HG03575 (cell line): ENCODE data around the gene HOXD4.

Experiments used
- ATAC-seq: cut with Tn5 transposase; IDR thresholded peaks from one replicate; pipeline ENCODE4 v1.9.1; 2021; ENCODE audit not compliant: unreplicated experiment, insufficient number of reproducible peaks, low FRiP score; ENCODE audit errors: extremely low read depth

HOXD4 gene

DNA sequence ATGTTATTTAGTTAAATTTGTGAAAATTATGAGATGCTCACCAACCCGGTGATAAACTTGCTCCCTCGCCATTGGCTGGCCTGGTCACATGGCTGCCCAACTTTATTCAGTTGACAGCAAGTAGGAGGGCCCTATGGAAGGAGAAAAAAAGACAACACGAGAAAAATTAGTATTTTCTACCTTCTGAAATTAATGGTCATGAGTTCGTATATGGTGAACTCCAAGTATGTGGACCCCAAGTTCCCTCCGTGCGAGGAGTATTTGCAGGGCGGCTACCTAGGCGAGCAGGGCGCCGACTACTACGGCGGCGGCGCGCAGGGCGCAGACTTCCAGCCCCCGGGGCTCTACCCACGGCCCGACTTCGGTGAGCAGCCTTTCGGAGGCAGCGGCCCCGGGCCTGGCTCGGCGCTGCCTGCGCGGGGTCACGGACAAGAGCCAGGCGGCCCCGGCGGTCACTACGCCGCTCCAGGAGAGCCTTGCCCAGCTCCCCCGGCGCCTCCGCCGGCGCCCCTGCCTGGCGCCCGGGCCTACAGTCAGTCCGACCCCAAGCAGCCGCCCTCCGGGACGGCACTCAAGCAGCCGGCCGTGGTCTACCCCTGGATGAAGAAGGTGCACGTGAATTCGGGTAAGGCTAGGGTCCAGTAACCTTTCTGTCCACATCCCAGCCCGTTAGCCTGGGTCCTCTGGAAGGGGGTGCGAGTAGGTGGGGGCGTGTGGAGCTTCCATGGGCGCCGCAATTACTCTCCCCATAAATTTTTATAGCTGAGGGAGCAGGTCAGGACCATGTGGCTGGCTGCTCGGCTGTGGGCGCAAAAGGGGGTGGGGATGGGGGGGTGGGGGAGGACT lies at the start of gene HOXD4:
Gene HOXD4 (plus strand): TSS at position 109 of the 846 bp plus-strand sequence. CDS start 84 bp downstream, at position 193.
- ATAC-seq = no peak

GRCh38 chr2:176101842-176102241 lies 49.5 kb upstream of the HOXD4 start:
- ATAC-seq = no peak

GRCh38 chr2:176102309-176102866 lies 49.0 kb upstream of the HOXD4 start:
- no peak for ATAC-seq

GRCh38 chr2:176103194-176103593 lies 48.2 kb upstream of the HOXD4 start:
- no peak for ATAC-seq

- no peak for ATAC-seq
Observed at GRCh38 chr2:176103742-176104315, 47.5 kb upstream of the HOXD4 start.

DNA sequence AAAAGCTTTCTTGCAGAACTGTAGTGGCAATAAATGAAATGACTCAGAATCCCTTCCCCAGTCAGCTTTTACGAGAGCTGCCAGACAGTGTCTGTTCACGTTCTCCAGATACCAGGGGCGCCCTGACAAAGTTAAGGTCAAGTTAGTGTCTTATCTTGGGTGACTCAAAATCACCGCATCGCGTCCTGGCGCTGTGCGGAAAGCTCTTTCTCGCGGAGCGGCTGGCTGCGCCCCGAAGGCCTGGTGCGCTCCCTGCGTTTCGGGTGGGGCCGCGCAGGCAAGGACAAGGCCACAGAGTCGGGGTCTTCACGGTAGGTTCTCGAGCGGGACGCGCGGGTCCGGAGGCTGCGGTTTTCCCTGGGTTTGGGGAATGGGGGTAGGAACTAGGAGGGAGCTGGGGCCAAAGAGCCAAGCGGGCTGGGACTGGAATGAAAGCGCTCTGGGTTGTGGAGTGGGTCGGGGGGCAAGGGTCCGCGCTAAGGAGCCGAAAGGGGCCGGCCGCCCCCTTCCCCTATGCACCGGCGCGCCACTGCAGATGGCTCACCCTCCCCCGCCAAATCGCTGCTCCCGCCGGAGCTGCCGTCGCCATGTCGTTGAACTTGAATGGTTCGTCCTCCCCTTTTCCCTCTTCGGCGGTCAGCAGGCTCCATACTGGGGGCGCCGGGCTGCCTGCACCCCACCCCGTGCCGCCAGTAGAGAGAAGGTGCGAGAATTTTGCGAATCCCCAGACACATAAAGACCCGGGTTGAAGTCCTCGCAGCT lies 46.9 kb upstream of the HOXD4 start:
- ATAC-seq = no peak

DNA sequence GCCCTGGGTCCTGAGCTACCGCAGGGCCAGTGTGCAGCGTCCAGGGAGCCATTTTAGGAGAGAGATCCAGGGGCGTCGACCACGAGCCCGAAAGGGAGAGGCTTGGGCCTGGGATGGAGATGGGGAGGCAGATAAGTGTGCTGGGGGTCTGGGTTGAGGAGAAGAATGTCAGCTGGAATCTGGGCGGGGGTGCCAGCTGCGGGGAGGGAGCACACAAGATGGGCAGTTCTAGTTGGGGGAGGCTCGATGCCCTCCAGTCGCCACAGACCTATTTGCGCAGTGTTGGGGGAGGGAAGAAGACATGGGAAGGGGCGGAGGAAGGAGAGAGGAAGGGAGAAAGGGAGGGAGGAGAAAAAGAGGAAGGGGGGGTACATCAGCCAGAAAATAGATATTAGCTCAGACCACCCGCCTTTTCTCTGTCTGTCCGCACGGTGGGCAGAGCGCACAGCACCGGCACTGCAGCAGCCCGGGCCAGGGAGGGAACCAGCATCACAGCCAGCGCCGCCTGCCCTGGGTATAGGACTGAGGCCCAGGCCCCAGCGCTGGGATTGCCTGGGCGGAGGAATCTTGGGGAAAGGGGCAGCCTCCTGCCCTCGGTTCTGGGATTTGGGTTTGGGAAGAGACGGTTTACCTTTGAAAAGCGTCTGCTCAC lies 46.1 kb upstream of the HOXD4 start:
- no peak for ATAC-seq

- ATAC-seq = no peak
Observed at GRCh38 chr2:176105730-176106580, 45.4 kb upstream of the HOXD4 start.

GRCh38 chr2:176106581-176107539 lies 44.5 kb upstream of the HOXD4 start, which contains the start of gene HOXD11:
HOXD11 (plus strand) TSS chr2:176107280; CDS start chr2:176107356, 76 bp downstream.
- ATAC-seq = no peak

DNA sequence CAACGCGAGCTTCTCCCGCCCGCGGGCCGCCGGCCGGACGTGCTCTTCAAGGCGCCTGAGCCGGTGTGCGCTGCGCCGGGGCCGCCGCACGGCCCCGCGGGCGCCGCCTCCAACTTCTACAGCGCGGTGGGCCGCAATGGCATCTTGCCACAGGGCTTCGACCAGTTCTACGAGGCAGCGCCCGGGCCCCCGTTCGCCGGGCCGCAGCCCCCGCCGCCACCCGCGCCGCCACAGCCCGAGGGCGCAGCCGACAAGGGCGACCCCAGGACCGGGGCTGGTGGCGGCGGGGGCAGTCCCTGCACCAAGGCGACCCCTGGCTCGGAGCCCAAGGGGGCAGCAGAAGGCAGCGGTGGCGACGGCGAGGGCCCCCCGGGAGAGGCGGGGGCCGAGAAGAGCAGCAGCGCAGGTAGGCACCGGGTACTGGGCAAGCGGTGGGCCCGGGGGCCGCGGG lies 43.6 kb upstream of the HOXD4 start:
- no peak for ATAC-seq

DNA sequence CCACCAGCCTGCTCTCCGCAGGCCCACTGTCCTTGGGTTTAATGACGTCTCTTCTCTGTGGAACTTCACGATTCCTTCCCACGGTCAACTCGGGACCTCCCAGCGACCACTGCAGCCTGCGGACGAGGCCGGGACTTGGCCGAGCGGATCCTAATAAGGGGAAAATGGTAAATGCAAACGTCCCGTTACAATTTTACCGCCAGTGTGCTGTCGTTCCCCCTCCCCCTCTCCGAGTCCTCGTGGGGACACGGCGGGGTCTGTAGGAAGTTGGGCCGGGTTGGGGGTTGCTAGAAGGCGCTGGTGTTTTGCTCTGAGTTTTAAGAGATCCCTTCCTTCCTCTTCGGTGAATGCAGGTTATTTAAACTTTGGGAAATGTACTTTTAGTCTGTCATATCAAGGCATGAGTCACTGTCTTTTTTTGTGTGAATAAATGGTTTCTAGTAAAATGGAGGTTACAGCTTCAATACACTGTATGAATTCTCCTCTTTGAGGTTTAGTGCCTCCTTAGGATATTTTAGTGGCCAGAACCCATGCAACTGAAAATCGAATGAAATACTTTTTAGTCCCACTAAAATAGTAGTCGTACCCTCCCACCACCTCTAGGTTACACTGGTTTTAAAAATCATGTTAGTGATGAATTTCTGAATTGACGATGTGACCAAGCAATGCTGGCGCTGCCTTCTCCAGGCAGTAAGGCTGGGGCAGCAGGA lies 42.0 kb upstream of the HOXD4 start:
- no peak for ATAC-seq

GRCh38 chr2:176109946-176110345 lies 41.4 kb upstream of the HOXD4 start:
- ATAC-seq = no peak

- ATAC-seq = no peak
Observed at GRCh38 chr2:176110415-176111308, 40.7 kb upstream of the HOXD4 start.

- ATAC-seq = no peak
Observed at GRCh38 chr2:176111309-176111663, 40.1 kb upstream of the HOXD4 start.

DNA sequence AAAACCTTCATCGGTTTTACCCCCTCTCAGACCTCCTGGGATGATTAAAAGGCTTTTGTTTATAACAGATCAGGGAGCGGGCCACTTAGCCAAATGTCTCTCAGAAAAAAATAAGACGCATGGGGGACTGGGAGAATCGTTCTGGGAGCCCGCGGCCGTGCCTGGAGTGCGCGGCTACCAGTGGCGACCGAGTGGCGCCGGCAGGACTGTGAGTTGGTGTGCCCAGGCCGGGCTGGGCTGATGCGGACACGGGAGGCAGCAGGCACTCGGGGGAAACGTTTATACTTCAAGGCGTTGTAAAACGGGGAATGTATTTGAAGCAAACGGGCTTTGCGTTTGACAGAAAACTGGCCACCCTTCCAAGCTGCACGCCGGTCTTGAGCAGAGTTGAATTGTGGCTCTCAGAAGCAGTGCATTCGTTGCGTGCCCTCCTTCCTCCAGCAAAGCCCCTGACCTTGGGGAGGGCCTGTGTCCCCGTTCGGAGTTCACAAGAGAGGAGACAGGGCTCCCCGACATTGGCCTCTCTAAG lies 39.4 kb upstream of the HOXD4 start:
- no peak for ATAC-seq
